NB4 (cell line): Measurements from ENCODE around the gene RIMKLB.

Experiments
- DNase-seq: peaks from one replicate; pipeline ENCODE4 v3.0.0; 2010; ENCODE audit warnings: low read depth
- H3K4me3 ChIP-seq: one replicate; pipeline ENCODE4 v1.5.1; 2011; ENCODE audit warnings: mild to moderate bottlenecking, low read depth, low read length, moderate library complexity
- CTCF ChIP-seq: IDR thresholded peaks from one replicate; pipeline ENCODE4 v1.5.1; 2012; ENCODE audit warnings: low read depth, low read length
- MAX ChIP-seq: IDR thresholded peaks from 2 replicates; pipeline ENCODE4 v1.6.1; 2011; ENCODE audit warnings: low read depth, low read length
- MYC ChIP-seq: IDR thresholded peaks from 2 replicates; pipeline ENCODE4 v1.6.1; 2011; ENCODE audit warnings: low read depth, low read length
- POLR2A ChIP-seq: IDR thresholded peaks from 2 replicates; pipeline ENCODE4 v1.6.1; 2011; ENCODE audit warnings: mild to moderate bottlenecking; ENCODE audit not compliant: insufficient read length; ENCODE audit errors: extremely low read depth

RIMKLB gene

GRCh38 chr12:8697476-8698131 lies at the start of gene RIMKLB:
Gene RIMKLB (plus strand): TSS chr12:8697991. CDS start chr12:8713867, 15,876 bp downstream.
- TF ChIP-seq MAX: no peak
- TF ChIP-seq CTCF: no peak
- TF ChIP-seq POLR2A: peak; percentile 39
- TF ChIP-seq MYC: no peak
- peak; percentile 79 for DNase-seq
- peak within 1 kb of the TSS; percentile 61 for H3K4me3 ChIP-seq

GRCh38 chr12:8648576-8649205 lies 49.1 kb upstream of the RIMKLB start:
- H3K4me3 ChIP-seq: no peak overlapping the region
- TF ChIP-seq MYC: no peak
- no peak for TF ChIP-seq CTCF
- TF ChIP-seq MAX: no peak
- TF ChIP-seq POLR2A: no peak

GRCh38 chr12:8655421-8655820 lies 42.4 kb upstream of the RIMKLB start:
- DNase-seq: no peak
- H3K4me3 ChIP-seq: no peak overlapping the region
- TF ChIP-seq POLR2A: no peak
- TF ChIP-seq MAX: no peak
- no peak for TF ChIP-seq CTCF
- TF ChIP-seq MYC: no peak

More at GRCh38 chr12:8648576-8649205, 49.1 kb upstream of the RIMKLB start:
- no peak for DNase-seq

- DNase-seq: no peak
- H3K4me3 ChIP-seq: no peak overlapping the region
- no peak for TF ChIP-seq CTCF
- no peak for TF ChIP-seq MYC
- TF ChIP-seq POLR2A: no peak
- TF ChIP-seq MAX: no peak
Measured at GRCh38 chr12:8658346-8658745, 39.4 kb upstream of the RIMKLB start.

GRCh38 chr12:8661016-8661415 lies 36.8 kb upstream of the RIMKLB start:
- DNase-seq: no peak
- TF ChIP-seq CTCF (no peak), POLR2A (no peak), MAX (no peak), MYC (no peak)
- no peak overlapping the region for H3K4me3 ChIP-seq
